Measurements from ENCODE around the gene ST6GALNAC1.

- TF ChIP-seq CTCF (IDR thresholded peaks at IDR 0.05; ENCODE audit: insufficient read depth, low read length, poor library complexity, severe bottlenecking) (no peak), EZH2phosphoT487 (conservative IDR thresholded peaks at IDR 0.05; ENCODE audit: low read length) (no peak)
Observed at GRCh38 chr17:76627510-76627909, 16.0 kb downstream of the ST6GALNAC1 start.
